ENCODE data around the gene ABR. TPM values are rescaled to one million over a fixed set of nuclear protein-coding genes. Genes with fewer than 3 reads are reported as not detected.
A peak's percentile ranks its signal among the peaks of the same experiment; 100 is the strongest.

ABR gene
- total and polyA plus RNA-seq, 2 of the 8 experiments (the other 6 are each of a cell fraction or from before 2014, with no cell fraction given) = 44.8 to 47.2 TPM

DNA sequence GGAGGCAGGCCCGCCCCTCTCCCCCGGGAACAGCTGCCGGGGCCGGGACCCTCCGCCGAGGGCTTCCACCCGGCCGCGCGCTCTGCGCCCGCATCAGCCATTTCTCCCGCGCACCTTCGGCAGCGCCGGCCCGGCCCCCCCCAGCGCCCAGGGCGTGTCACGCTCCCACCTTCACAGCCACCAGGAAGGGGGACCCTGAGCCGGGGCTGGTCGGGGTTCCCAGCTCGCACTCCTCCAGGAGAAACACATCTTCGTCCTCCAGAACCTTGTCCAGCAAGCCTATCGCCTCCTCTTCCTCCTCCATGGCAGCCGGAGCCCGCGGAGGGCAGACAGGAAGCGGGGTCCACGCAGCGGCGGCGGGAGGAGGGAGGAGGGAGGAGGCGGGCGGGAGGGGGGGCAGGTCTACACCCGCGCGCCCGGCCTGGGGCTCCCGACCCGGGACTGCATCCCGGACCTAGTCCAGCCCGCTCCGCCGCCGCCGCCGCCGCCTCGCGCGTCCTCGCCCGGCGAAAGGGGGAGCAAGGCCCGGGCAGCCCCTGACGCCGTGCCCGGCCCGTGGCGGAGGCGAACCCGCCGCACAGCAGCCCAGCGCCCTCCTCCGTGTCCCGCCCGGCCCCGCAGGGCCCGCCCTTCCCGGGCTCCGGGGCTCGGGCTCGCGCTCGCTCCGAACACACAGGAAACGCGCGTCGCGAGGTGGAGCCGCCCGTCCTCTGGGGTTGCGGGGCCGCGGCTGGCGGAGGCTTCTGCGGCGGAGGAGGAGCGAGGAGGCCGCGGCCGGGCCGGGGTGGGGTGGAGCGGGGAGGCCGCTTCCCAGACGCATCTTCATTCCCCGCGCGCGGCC is 70.8 kb downstream of the ABR start:
- WGBS, 2 experiments (ENCODE audit: extremely low coverage in 1 of 2, insufficient coverage in 1 of 2, insufficient read length in 1 of 2, insufficient replicate concordance in 2 of 2, low coverage in 1 of 2, low lambda C conversion rate in 2 of 2, missing lambda C conversion rate in 1 of 2) = 3% methylated on average over 15 of the region's 103 CpGs; no CpG with 5 or more reads in 1 of the 2 experiments
- H3K14ac ChIP-seq (ENCODE audit: insufficient read length) = no peak overlapping the region
- no peak overlapping the region for H4K5ac ChIP-seq (ENCODE audit: insufficient read length, low read depth, low read length)
- no peaks in the 10 kb centered on the region for H3K9me3 ChIP-seq (ENCODE audit: insufficient read depth in 2 of 2, low read depth in 1 of 2, low read length in 1 of 2)
- H3K79me2 ChIP-seq (ENCODE audit: control insufficient read depth in 1 of 2, insufficient read depth in 2 of 2, low read length in 2 of 2) = no peaks in the 10 kb centered on the region
- H2BK12ac ChIP-seq (ENCODE audit: low read depth, low read length) = no peak overlapping the region
- H3K27ac ChIP-seq (ENCODE audit: low read depth, low read length) = no peak overlapping the region
- POLR2A ChIA-PET (ENCODE audit: partially characterized antibody) = interaction anchor here (0.6 kb wide), 1 partner anchor 574 kb away, joined by 3 read pairs; no protein-coding TSS in a partner anchor
- no peaks in the 10 kb centered on the region for H3K36me3 ChIP-seq (ENCODE audit: control insufficient read depth in 2 of 4, insufficient read depth in 4 of 4, low read length in 3 of 4)
- H4K8ac ChIP-seq (ENCODE audit: extremely low read depth, insufficient read depth, low read length) = peak overlapping the region; percentile 86; the same call in 1 of the 2 replicates
- CTCF ChIA-PET (ENCODE audit: partially characterized antibody) = interaction anchor here (1.2 to 2.4 kb wide), 5 partner anchors 14 to 78 kb away, joined by 3 to 10 read pairs (median 6); no protein-coding TSS in a partner anchor
- DNase-seq (ENCODE audit: low read depth in 1 of 2, low spot score in 2 of 2) (peak in 1 of 2 experiments; percentile 79), FAIRE-seq (no peak)
- H2AFZ ChIP-seq (ENCODE audit: low read length) = no peak overlapping the region
- H4K91ac ChIP-seq (replicated peaks; ENCODE audit: insufficient read length, low read length) = no peak overlapping the region
- H3K4ac ChIP-seq (replicated peaks; ENCODE audit: insufficient read length, low read depth, low read length) = no peak overlapping the region
- no peak overlapping the region for H3K23ac ChIP-seq (ENCODE audit: insufficient read length)
- TF ChIP-seq TCF12 (IDR thresholded peaks at IDR 0.05; ENCODE audit: low read depth, low read length) = no peak
- no peak for TF ChIP-seq SAP30 (IDR thresholded peaks at IDR 0.05; ENCODE audit: insufficient read depth, insufficient replicate concordance, low read length)
- peak; percentile 13 for TF ChIP-seq ASH2L (IDR thresholded peaks at IDR 0.05; ENCODE audit: low read length)
- TF ChIP-seq HDAC6 (IDR thresholded peaks at IDR 0.05; ENCODE audit: low read depth, low read length) = no peak
- no peak for TF ChIP-seq SIN3A (conservative IDR thresholded peaks at IDR 0.05 in 1 of 2, IDR thresholded peaks at IDR 0.05 in 1 of 2; ENCODE audit: low read depth in 1 of 2, low read length in 2 of 2)
- peak; percentile 52 for TF ChIP-seq KDM4A (IDR thresholded peaks at IDR 0.05; ENCODE audit: low read depth, low read length, severe bottlenecking)
- no peak for TF ChIP-seq SUZ12 (IDR thresholded peaks at IDR 0.05; ENCODE audit: low read length)
- TF ChIP-seq YY1 (IDR thresholded peaks at IDR 0.05; ENCODE audit: low read depth, low read length) = no peak
- no peak for TF ChIP-seq EGR1 (IDR thresholded peaks at IDR 0.05; ENCODE audit: borderline replicate concordance, low read depth, low read length)
- H3K23me2 ChIP-seq (ENCODE audit: low read depth, low read length) = peaks cover 12% of the 10 kb centered on the region; the same call in 1 of the 2 replicates
- no peak overlapping the region for H3K9ac ChIP-seq (replicated peaks in 1 of 4; ENCODE audit: extremely low read depth in 1 of 4, low read depth in 3 of 4, low read length in 3 of 4)
- peaks cover 0 to 10% (median 7%) of the 10 kb centered on the region in 4 experiments; a peak in 5 of 7 replicates for H3K27me3 ChIP-seq (replicated peaks in 1 of 4; ENCODE audit: control insufficient read depth in 3 of 4, extremely low read depth in 1 of 4, insufficient read depth in 3 of 4, low read length in 3 of 4)
- H2BK15ac ChIP-seq (ENCODE audit: low read length) = no peak overlapping the region; the same call in 1 of the 2 replicates
- H3K18ac ChIP-seq (ENCODE audit: extremely low read depth, low read length) = no peak overlapping the region; the same call in 1 of the 2 replicates
- peaks cover 0 to 28% (median 20%) of the 10 kb centered on the region in 4 experiments; a peak in 6 of 7 replicates for H3K4me1 ChIP-seq (replicated peaks in 1 of 4; ENCODE audit: control insufficient read depth in 3 of 4, insufficient read depth in 4 of 4, low read length in 3 of 4)
- no peak overlapping the region for H2AK5ac ChIP-seq (ENCODE audit: low read depth, low read length)
- H3K79me1 ChIP-seq (ENCODE audit: low read depth, low read length) = peaks cover 8% of the 10 kb centered on the region; the same call in 1 of the 2 replicates
- peak overlapping the region; percentile 47 to 84 (median 50) for H3K4me3 ChIP-seq (ENCODE audit: extremely low read depth in 1 of 4, insufficient read depth in 2 of 4, low read depth in 3 of 4, low read length in 4 of 4)
- peak overlapping the region; percentile 67 to 98 for H3K4me2 ChIP-seq (ENCODE audit: insufficient read depth in 1 of 2, low read depth in 2 of 2, low read length in 2 of 2)
- H4K20me1 ChIP-seq (replicated peaks in 1 of 2; ENCODE audit: control insufficient read depth in 1 of 2, insufficient read depth in 2 of 2, low read length in 2 of 2) = peaks cover 4 to 9% of the 10 kb centered on the region in 2 experiments
- H2BK5ac ChIP-seq (ENCODE audit: low read depth, low read length) = no peak overlapping the region
- no peak overlapping the region for H2BK20ac ChIP-seq (ENCODE audit: low read length)
- peak overlapping the region; percentile 21 for H3K56ac ChIP-seq (replicated peaks; ENCODE audit: insufficient read length, low read depth, low read length)
- H2BK120ac ChIP-seq (replicated peaks; ENCODE audit: low read depth, low read length) = no peak overlapping the region
